TTC549 (cell line): Measurements from ENCODE around the gene FSTL1.
"Not testable (repeated sequence)": the region's sequence is repeated elsewhere in the genome, so short reads cannot be mapped to it uniquely, and the experiment has no call there.

ENCODE experiments used
- FAIRE-seq: peaks from 2 replicates; lab custom pipeline; 2012; peaks lifted over from hg19 to GRCh38; lab: Jason Lieb, UNC

FSTL1 gene

GRCh38 chr3:120416868-120417267 is 33.9 kb downstream of the FSTL1 start:
- no peak for FAIRE-seq

GRCh38 chr3:120415756-120416155 is 35.0 kb downstream of the FSTL1 start:
- no peak for FAIRE-seq

DNA sequence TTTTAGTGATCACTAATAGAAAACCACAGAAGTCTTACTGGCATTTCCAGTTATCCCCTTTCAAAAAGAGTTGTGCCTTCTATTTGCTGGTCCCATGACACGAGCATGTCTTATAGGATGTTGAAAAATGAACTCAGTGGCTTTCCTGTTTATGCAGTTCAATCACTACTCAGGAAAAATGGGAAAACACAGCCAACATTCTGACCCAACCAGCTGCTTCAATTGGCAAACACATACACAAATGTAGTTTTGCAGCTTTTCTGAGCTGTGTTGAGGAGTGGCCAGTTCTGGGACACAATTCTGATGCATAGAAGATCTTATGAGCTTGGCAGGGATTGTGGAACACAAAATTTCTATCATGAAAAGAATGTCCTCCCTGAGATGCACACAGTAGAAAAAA is 40.3 kb downstream of the FSTL1 start:
- no peak for FAIRE-seq

GRCh38 chr3:120410116-120410515 is 40.7 kb downstream of the FSTL1 start:
- no peak for FAIRE-seq

- no peak for FAIRE-seq
Measured at GRCh38 chr3:120407508-120408287, 43.1 kb downstream of the FSTL1 start.

- FAIRE-seq, result no peak
Measured at GRCh38 chr3:120404876-120405275, 45.9 kb downstream of the FSTL1 start.

DNA sequence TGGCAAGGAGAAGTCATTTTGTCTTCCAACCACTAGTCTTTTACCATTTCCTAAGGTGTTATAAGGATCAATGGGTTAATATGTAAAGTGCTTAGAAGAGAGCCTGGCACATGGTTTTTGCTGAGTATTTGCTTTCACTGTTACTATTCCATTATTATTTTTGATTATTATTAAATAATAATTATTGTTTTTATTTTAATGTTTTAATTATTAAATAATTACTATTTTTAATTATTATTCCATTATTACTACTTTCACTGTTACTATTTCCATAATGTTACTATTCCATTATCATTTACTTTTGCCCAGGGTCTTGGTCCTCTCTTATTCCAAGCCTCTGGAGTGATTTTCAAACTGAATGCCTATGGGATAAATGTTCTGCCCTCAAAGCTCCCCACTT is 48.5 kb downstream of the FSTL1 start:
- no peak for FAIRE-seq

GRCh38 chr3:120399372-120399771 is 51.4 kb downstream of the FSTL1 start:
- no peak for FAIRE-seq

- no peak for FAIRE-seq
Measured at GRCh38 chr3:120396469-120396868, 54.3 kb downstream of the FSTL1 start.

GRCh38 chr3:120394347-120394746 is 56.4 kb downstream of the FSTL1 start:
- no peak for FAIRE-seq

- FAIRE-seq, result no peak
Measured at GRCh38 chr3:120393761-120394160, 57.0 kb downstream of the FSTL1 start.

GRCh38 chr3:120393243-120393642 is 57.5 kb downstream of the FSTL1 start:
- no peak for FAIRE-seq

- FAIRE-seq, result no peak
Measured at GRCh38 chr3:120382941-120383447, 67.8 kb downstream of the FSTL1 start.

DNA sequence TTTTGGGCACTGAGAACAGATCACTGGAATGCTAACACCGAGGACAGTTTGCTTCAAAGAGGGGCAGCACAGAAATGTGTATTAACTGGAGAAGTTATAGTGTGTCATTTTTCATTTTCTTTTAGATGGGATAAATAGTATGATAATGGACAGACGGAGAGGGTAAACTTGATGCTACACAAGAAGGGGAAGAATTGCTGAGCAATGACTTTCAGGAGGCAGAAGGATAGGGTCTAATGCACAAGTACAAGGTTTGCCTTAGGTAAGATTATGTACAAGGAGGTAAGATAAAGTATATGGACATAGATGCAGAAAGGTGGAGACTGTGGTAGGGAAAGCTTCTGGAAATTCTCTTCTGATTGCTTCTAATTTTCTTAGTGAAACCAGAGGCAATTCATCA is 69.3 kb downstream of the FSTL1 start:
- FAIRE-seq, result no peak

DNA sequence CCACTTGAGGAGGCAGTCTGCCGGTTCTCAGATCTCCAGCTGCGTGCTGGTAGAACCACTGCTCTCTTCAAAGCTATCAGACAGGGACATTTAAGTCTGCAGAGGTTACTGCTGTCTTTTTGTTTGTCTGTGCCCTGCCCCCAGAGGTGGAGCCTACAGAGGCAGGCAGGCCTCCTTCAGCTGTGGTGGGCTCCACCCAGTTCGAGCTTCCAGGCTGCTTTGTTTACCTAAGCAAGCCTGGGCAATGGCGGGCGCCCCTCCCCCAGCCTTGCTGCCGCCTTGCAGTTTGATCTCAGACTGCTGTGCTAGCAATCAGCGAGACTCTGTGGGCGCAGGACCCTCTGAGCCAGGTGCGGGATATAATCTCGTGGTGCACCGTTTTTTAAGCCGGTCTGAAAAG is 72.8 kb downstream of the FSTL1 start:
- not testable (repeated sequence) for FAIRE-seq

DNA sequence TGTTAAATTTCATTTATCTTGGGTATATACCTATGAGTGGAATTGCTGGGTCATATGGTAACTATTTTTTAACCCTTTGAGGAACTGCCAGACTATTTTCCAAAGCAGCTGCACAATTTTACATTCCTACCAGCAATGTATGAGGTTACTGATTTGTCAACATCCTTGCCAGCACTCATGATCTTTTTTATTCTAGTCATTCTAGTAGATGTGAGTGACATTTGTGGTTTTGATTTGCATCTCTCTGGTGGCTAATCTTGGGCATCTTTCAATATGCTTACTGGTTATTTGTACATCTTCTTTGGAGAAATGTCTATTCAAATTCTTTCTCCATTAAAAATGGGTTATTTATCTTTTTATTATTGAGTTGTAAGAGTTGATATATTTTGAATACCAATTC is 80.3 kb downstream of the FSTL1 start:
- FAIRE-seq, result no peak

DNA sequence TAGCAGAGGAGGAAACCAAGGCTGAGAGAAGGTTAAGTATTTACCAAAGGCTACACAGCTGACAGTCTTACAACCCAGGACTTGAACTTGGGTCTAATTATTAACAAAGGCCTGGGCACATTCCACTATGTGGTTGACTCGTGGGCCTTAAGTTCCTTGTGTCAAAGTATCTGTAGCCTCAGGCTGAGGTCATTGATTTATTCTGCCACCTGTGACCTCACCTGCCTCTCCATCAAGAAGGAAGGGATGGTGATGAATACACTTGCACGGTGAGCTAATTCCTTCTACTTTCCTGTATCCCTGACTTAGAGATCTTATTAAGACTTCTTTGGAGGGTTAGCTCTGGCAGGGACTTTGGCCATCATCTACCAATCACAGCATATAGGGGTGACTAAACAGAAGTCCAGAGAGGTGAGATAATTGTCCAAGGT is 81.7 kb downstream of the FSTL1 start:
- no peak for FAIRE-seq

DNA sequence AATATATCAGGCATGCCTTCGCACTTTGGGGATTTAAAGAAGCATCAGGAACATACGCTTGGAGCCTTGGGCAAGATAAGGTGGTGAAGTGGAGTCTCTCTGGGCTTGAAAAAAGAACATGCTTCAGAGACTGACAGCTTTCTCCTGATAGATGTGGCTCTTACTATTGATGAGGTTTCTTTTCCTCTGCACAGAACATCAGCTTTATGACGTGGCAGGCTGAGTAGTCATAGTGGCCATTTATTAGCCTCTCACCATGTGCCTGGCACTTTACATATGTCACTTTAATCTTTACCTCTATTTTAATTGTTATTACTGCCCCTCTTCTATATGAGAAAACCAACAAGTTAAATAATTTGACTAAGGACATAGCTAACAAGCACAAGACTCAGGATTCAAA is 82.6 kb downstream of the FSTL1 start:
- FAIRE-seq, result no peak

GRCh38 chr3:120364821-120365220 is 86.0 kb downstream of the FSTL1 start:
- FAIRE-seq, result no peak

- no peak for FAIRE-seq
Measured at GRCh38 chr3:120364101-120364500, 86.7 kb downstream of the FSTL1 start.

- FAIRE-seq, result no peak
Measured at GRCh38 chr3:120357807-120358206, 93.0 kb downstream of the FSTL1 start.

DNA sequence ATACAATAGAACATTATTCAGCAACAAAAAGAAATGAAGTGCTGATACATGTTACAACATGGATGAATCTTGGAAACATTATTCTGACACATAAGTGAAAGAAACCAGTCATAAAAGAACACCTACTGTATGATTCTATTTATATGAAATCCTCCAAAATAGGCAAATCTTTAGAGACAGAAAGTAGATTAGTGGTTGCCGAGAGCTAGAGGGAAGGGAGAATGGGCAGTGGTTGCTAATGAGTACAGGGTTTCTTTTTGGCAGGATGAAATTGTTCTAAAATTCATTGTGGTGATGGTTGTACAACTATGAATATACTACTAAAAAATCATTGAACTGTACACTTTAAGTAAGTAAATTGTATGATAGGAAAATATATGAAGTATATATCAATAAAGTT is 95.3 kb downstream of the FSTL1 start:
- no peak for FAIRE-seq

DNA sequence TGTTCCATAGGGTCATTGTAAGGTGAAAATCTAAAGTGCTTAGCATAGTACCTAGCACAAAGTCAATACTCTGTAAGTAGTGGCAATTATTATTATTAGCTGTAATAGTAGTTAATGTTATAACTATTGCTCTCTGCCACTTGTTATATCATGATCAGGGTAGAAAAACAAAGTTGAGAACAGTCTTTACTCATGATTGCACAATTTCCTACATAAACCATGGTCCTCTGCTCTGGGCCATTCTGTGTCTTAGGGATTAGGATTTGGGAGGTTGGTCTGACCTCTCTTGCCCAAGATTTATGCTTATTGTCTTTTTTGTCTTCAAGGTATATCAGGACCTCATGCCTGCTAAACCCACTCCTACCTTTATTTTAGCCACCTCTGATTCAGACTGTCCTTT is 97.3 kb downstream of the FSTL1 start:
- FAIRE-seq, result no peak

DNA sequence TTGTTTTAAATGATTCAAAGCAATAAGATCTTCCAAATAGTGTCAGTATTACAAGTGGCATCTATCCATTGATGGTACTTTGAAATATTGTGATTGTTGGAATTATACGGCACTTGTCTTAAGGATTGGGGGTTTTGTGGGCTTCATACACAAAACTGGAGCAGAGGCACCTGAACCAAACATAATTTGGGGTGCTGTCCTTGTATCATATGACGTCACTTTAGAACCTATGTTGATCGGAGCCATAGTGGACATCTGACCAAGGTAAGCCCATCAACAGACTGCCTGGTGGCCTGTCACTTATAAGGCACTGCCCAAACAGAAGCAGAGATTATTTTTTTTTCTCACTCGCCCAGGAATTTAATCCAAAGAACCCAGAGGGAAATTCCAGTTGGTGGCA is 98.8 kb downstream of the FSTL1 start:
- no peak for FAIRE-seq
